K562 (cell line): ENCODE data around the gene IRS1. TPM values are rescaled to one million over a fixed set of nuclear protein-coding genes. Genes with fewer than 3 reads are reported as not detected.

Experiments
- C11orf30 ChIP-seq: fragments of 450-650 bp; IDR thresholded peaks from 2 replicates; pipeline ENCODE4 v1.6.1; 2016; ENCODE audit warnings: low read depth, mild to moderate bottlenecking
- DACH1 ChIP-seq: fragments of 450-650 bp; IDR thresholded peaks from 2 replicates; pipeline ENCODE4 v1.6.1; 2018; ENCODE audit not compliant: partially characterized antibody
- FOSL1 ChIP-seq: fragments of 200-800 bp; sonication (Bioruptor generic); conservative IDR thresholded peaks from 2 replicates; pipeline ENCODE4 v1.6.1; 2016; ENCODE audit warnings: missing genetic modification characterization, missing compliant biosample characterization
- FOXP1 ChIP-seq: sonication (generic); formaldehyde crosslinking; IDR thresholded peaks from 2 replicates; pipeline ENCODE4 v1.8.0; 2022; ENCODE audit warnings: mild to moderate bottlenecking, missing genetic modification reagents
- GABPB1 ChIP-seq: sonication (generic); formaldehyde crosslinking; IDR thresholded peaks from 2 replicates; pipeline ENCODE4 v1.8.0; 2022; ENCODE audit warnings: mild to moderate bottlenecking, missing genetic modification reagents
- MYBL2 ChIP-seq, 2 experiments: fragments of 450-650 bp in 1 of 2; sonication (generic) in 1 of 2; formaldehyde crosslinking in 1 of 2; IDR thresholded peaks; 2 replicates each; pipeline versions ENCODE4 v1.6.1 to v1.8.1; 2017 to 2022; ENCODE audit warnings: borderline replicate concordance in 1 of 2, inconsistent platforms in 1 of 2, low read depth in 1 of 2, mild to moderate bottlenecking in 1 of 2, missing genetic modification reagents in 1 of 2, moderate library complexity in 1 of 2
- NCOR1 ChIP-seq: fragments of 450-650 bp; IDR thresholded peaks from 2 replicates; pipeline ENCODE4 v1.6.1; 2016; ENCODE audit warnings: mild to moderate bottlenecking, moderate library complexity
- STAT5B ChIP-seq: fragments of 250-450 bp; sonication (Bioruptor Pico); IDR thresholded peaks from 2 replicates; pipeline ENCODE4 v1.8.0; 2021; ENCODE audit warnings: mild to moderate bottlenecking, inconsistent platforms
- TAF1 ChIP-seq: IDR thresholded peaks from 2 replicates; pipeline ENCODE4 v1.6.1; 2011; ENCODE audit warnings: mild to moderate bottlenecking, low read length, moderate library complexity; ENCODE audit not compliant: insufficient read depth, control insufficient read depth, severe bottlenecking; ENCODE audit errors: extremely low read depth
- ZFP36 ChIP-seq: fragments of 150-350 bp; IDR thresholded peaks from 2 replicates; pipeline ENCODE4 v1.6.1; 2018; ENCODE audit warnings: low read length, low read depth; ENCODE audit not compliant: partially characterized antibody
- ZNF224 ChIP-seq: sonication (generic); formaldehyde crosslinking; IDR thresholded peaks from 2 replicates; pipeline ENCODE4 v1.8.0; 2022; ENCODE audit warnings: mild to moderate bottlenecking, missing genetic modification reagents
- ZNF354B ChIP-seq: fragments of 250-450 bp; sonication (Bioruptor Pico); IDR thresholded peaks from 2 replicates; pipeline ENCODE4 v1.4.0; 2020
- polyA plus RNA-seq, 8 experiments: library from polyadenylated mRNA; depleted of rRNA in 4 of 8; stranded (reverse) in 5 of 8; unstranded in 3 of 8; fragments of >200 nt; fragmentation: Nextera tagmentation in 2 of 8; fragmentation: Illumina TruSeq in 1 of 8; extraction: Ambion mirVana in 2 of 8; extraction: Trizol in 1 of 8; gene quantifications; 2 replicates each; pipeline versions ENCODE4 v1.2.1 to v1.2.3, GENCODE V29; 2011 to 2014; ENCODE audit warnings: inconsistent platforms in 1 of 8, missing spikeins in 1 of 8
- total RNA-seq, 7 experiments: library from RNA; depleted of rRNA in 6 of 7; stranded (reverse); fragments of >200 nt in 6 of 7; fragmentation: Illumina TruSeq in 2 of 7; extraction: Trizol in 2 of 7; gene quantifications; 2 replicates each; pipeline versions ENCODE4 v1.2.1 to v1.2.3, GENCODE V29; 2011 to 2021; ENCODE audit warnings: low replicate concordance in 1 of 7
- TF ChIP-seq, protein P1 (sequence below), 3 experiments: fragments of 200-800 bp in 1 of 3; fragments of 250-450 bp in 1 of 3; fragments of 450-650 bp in 1 of 3; sonication (Bioruptor Pico) in 1 of 3; sonication (Bioruptor generic) in 1 of 3; formaldehyde crosslinking in 1 of 3; IDR thresholded peaks; 2 replicates each; pipeline versions ENCODE4 v1.6.1 to v1.8.0; 2016 to 2022; ENCODE audit warnings: mild to moderate bottlenecking in 2 of 3, missing genetic modification characterization in 2 of 3, missing compliant biosample characterization in 1 of 3, moderate library complexity in 1 of 3
- TF ChIP-seq, protein P2 (sequence below): fragments of 250-450 bp; sonication (Bioruptor Pico); IDR thresholded peaks from 2 replicates; pipeline ENCODE4 v1.9.0; 2021; ENCODE audit warnings: mild to moderate bottlenecking, inconsistent platforms
- TF ChIP-seq, protein P3 (sequence below): sonication (generic); formaldehyde crosslinking; IDR thresholded peaks from 2 replicates; pipeline ENCODE4 v1.8.0; 2022; ENCODE audit warnings: mild to moderate bottlenecking, missing genetic modification reagents

Gene IRS1
- total and polyA plus RNA-seq, 9 of the 15 experiments (the other 6 are each of a cell fraction or from before 2014, with no cell fraction given): under 0.01 to 0.31 (median 0.08) TPM; not detected in 1

DNA sequence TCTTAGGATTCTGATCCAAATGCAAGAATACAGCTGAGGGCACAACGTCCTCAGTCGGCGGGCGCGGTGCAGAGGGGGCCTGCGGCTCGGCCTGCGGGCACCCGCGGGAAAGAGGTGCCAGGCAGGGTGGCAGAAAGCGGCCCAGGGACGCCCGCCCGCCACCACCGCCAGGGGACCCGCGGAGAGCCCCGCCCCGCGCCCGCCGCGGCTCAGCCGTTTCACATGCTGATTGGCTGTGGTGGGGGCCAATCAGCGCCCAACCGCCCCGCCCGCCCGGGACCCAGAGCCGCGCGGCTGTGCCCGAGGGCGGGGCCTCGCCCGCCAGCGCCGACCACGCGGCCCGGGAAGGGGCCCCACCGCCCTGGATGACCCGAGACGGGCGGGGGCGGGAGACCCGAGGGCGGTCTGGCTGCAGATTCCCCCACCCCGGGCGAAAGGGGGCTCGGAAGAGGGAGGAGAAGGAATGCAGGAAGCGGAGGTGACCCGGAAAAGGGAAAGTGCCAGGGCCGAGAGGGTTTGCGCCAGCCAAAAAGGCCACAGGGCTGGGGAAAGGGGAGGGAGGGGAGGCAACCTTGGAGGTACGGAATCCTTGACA, 8.0 kb downstream of the IRS1 start (continued):
- TF ChIP-seq, protein P1, sequence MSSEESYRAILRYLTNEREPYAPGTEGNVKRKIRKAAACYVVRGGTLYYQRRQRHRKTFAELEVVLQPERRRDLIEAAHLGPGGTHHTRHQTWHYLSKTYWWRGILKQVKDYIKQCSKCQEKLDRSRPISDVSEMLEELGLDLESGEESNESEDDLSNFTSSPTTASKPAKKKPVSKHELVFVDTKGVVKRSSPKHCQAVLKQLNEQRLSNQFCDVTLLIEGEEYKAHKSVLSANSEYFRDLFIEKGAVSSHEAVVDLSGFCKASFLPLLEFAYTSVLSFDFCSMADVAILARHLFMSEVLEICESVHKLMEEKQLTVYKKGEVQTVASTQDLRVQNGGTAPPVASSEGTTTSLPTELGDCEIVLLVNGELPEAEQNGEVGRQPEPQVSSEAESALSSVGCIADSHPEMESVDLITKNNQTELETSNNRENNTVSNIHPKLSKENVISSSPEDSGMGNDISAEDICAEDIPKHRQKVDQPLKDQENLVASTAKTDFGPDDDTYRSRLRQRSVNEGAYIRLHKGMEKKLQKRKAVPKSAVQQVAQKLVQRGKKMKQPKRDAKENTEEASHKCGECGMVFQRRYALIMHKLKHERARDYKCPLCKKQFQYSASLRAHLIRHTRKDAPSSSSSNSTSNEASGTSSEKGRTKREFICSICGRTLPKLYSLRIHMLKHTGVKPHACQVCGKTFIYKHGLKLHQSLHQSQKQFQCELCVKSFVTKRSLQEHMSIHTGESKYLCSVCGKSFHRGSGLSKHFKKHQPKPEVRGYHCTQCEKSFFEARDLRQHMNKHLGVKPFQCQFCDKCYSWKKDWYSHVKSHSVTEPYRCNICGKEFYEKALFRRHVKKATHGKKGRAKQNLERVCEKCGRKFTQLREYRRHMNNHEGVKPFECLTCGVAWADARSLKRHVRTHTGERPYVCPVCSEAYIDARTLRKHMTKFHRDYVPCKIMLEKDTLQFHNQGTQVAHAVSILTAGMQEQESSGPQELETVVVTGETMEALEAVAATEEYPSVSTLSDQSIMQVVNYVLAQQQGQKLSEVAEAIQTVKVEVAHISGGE (CRISPR knock-in tag; IDR thresholded peaks at IDR 0.05): no peak
- no peak for TF ChIP-seq FOSL1
- TF ChIP-seq MYBL2 (IDR thresholded peaks at IDR 0.05; ENCODE audit: low read depth): no peak
- TF ChIP-seq MYBL2 (CRISPR knock-in tag; IDR thresholded peaks at IDR 0.05; ENCODE audit: borderline replicate concordance): no peak
- TF ChIP-seq DACH1: no peak
- peak; percentile 20 for TF ChIP-seq TAF1
- no peak for TF ChIP-seq C11orf30
- peak; percentile 85 for TF ChIP-seq FOXP1 (CRISPR knock-in tag)
- 0 out of 2 replicates have a peak, but pooled peaks have one; percentile 44 for TF ChIP-seq GABPB1 (CRISPR knock-in tag)
- 0 out of 2 replicates have a peak, but pooled peaks have one; percentile 23 for TF ChIP-seq NCOR1
- TF ChIP-seq STAT5B: no peak
- no peak for TF ChIP-seq ZNF354B (CRISPR knock-in tag)
- TF ChIP-seq, protein P2, sequence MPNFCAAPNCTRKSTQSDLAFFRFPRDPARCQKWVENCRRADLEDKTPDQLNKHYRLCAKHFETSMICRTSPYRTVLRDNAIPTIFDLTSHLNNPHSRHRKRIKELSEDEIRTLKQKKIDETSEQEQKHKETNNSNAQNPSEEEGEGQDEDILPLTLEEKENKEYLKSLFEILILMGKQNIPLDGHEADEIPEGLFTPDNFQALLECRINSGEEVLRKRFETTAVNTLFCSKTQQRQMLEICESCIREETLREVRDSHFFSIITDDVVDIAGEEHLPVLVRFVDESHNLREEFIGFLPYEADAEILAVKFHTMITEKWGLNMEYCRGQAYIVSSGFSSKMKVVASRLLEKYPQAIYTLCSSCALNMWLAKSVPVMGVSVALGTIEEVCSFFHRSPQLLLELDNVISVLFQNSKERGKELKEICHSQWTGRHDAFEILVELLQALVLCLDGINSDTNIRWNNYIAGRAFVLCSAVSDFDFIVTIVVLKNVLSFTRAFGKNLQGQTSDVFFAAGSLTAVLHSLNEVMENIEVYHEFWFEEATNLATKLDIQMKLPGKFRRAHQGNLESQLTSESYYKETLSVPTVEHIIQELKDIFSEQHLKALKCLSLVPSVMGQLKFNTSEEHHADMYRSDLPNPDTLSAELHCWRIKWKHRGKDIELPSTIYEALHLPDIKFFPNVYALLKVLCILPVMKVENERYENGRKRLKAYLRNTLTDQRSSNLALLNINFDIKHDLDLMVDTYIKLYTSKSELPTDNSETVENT (CRISPR knock-in tag): no peak
- no peak for TF ChIP-seq ZFP36
- TF ChIP-seq ZNF224: no peak
- TF ChIP-seq, protein P3, sequence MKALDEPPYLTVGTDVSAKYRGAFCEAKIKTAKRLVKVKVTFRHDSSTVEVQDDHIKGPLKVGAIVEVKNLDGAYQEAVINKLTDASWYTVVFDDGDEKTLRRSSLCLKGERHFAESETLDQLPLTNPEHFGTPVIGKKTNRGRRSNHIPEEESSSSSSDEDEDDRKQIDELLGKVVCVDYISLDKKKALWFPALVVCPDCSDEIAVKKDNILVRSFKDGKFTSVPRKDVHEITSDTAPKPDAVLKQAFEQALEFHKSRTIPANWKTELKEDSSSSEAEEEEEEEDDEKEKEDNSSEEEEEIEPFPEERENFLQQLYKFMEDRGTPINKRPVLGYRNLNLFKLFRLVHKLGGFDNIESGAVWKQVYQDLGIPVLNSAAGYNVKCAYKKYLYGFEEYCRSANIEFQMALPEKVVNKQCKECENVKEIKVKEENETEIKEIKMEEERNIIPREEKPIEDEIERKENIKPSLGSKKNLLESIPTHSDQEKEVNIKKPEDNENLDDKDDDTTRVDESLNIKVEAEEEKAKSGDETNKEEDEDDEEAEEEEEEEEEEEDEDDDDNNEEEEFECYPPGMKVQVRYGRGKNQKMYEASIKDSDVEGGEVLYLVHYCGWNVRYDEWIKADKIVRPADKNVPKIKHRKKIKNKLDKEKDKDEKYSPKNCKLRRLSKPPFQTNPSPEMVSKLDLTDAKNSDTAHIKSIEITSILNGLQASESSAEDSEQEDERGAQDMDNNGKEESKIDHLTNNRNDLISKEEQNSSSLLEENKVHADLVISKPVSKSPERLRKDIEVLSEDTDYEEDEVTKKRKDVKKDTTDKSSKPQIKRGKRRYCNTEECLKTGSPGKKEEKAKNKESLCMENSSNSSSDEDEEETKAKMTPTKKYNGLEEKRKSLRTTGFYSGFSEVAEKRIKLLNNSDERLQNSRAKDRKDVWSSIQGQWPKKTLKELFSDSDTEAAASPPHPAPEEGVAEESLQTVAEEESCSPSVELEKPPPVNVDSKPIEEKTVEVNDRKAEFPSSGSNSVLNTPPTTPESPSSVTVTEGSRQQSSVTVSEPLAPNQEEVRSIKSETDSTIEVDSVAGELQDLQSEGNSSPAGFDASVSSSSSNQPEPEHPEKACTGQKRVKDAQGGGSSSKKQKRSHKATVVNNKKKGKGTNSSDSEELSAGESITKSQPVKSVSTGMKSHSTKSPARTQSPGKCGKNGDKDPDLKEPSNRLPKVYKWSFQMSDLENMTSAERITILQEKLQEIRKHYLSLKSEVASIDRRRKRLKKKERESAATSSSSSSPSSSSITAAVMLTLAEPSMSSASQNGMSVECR (CRISPR knock-in tag): 0 out of 2 replicates have a peak, but pooled peaks have one; percentile 30
